ENCODE data around the gene DNAH17.

DNAH17 gene

GRCh38 chr17:78492116-78492799, 84.9 kb downstream of the DNAH17 start:
- no peak for TF ChIP-seq CTCF (IDR thresholded peaks at IDR 0.05; ENCODE audit: low read length, missing control alignments)
- H3K4me3 ChIP-seq (replicated peaks; ENCODE audit: low read depth, low read length): no peak overlapping the region
- no peak for DNase-seq (ENCODE audit: low read depth)

GRCh38 chr17:78491236-78492115, 85.7 kb downstream of the DNAH17 start:
- no peak overlapping the region for H3K4me3 ChIP-seq (replicated peaks; ENCODE audit: low read depth, low read length)
- no peak for TF ChIP-seq CTCF (IDR thresholded peaks at IDR 0.05; ENCODE audit: low read length, missing control alignments)
- no peak for DNase-seq (ENCODE audit: low read depth)

GRCh38 chr17:78490673-78491072, 86.5 kb downstream of the DNAH17 start:
- TF ChIP-seq CTCF (IDR thresholded peaks at IDR 0.05; ENCODE audit: low read length, missing control alignments): no peak
- H3K4me3 ChIP-seq (replicated peaks; ENCODE audit: low read depth, low read length): no peak overlapping the region
- no peak for DNase-seq (ENCODE audit: low read depth)

GRCh38 chr17:78490156-78490555, 87.0 kb downstream of the DNAH17 start:
- no peak overlapping the region for H3K4me3 ChIP-seq (replicated peaks; ENCODE audit: low read depth, low read length)
- no peak for TF ChIP-seq CTCF (IDR thresholded peaks at IDR 0.05; ENCODE audit: low read length, missing control alignments)
- no peak for DNase-seq (ENCODE audit: low read depth)

GRCh38 chr17:78488867-78489634, 88.1 kb downstream of the DNAH17 start:
- no peak for DNase-seq (ENCODE audit: low read depth)
- no peak overlapping the region for H3K4me3 ChIP-seq (replicated peaks; ENCODE audit: low read depth, low read length)
- TF ChIP-seq CTCF (IDR thresholded peaks at IDR 0.05; ENCODE audit: low read length, missing control alignments): no peak

- no peak for DNase-seq (ENCODE audit: low read depth)
- no peak for TF ChIP-seq CTCF (IDR thresholded peaks at IDR 0.05; ENCODE audit: low read length, missing control alignments)
- H3K4me3 ChIP-seq (replicated peaks; ENCODE audit: low read depth, low read length): no peak overlapping the region
Measured at GRCh38 chr17:78488156-78488555, 89.0 kb downstream of the DNAH17 start.
